Right hindlimb (tissue), 1 donor: Measurements from ENCODE around the gene SEC62.
A peak's percentile ranks its signal among the peaks of the same experiment; 100 is the strongest.
"Not testable (repeated sequence)": the region's sequence is repeated elsewhere in the genome, so short reads cannot be mapped to it uniquely, and the experiment has no call there.

ENCODE experiments used
- DNase-seq: peaks from one replicate; pipeline ENCODE4 v3.0.0-alpha.2; 2018

Gene SEC62

GRCh38 chr3:170016057-170016456, 49.5 kb downstream of the SEC62 start:
- DNase-seq = no peak

GRCh38 chr3:170019306-170019705, 52.7 kb downstream of the SEC62 start:
- not testable (repeated sequence) for DNase-seq

- no peak for DNase-seq
These were observed 54.5 kb downstream of the SEC62 start for GRCh38 chr3:170021083-170021482.

GRCh38 chr3:170022336-170022735, 55.7 kb downstream of the SEC62 start:
- DNase-seq = no peak

GRCh38 chr3:170023165-170023564, 56.6 kb downstream of the SEC62 start:
- DNase-seq = no peak

GRCh38 chr3:170024581-170024980, 58.0 kb downstream of the SEC62 start:
- DNase-seq = no peak

GRCh38 chr3:170027233-170028102, 60.9 kb downstream of the SEC62 start:
- DNase-seq = no peak

GRCh38 chr3:170033489-170033888, 66.9 kb downstream of the SEC62 start:
- no peak for DNase-seq

GRCh38 chr3:170037463-170038433, 71.1 kb downstream of the SEC62 start, which contains the start of gene GPR160:
Gene GPR160 (plus strand): TSS chr3:170037995. CDS start chr3:170083973, 45,978 bp downstream.
- DNase-seq = peak; percentile 51

- DNase-seq = no peak
These were observed 72.0 kb downstream of the SEC62 start for GRCh38 chr3:170038434-170039110.

- DNase-seq = no peak
These were observed 73.8 kb downstream of the SEC62 start for GRCh38 chr3:170040418-170040817.

GRCh38 chr3:170043506-170043905, 76.9 kb downstream of the SEC62 start:
- no peak for DNase-seq

GRCh38 chr3:170044271-170044670, 77.7 kb downstream of the SEC62 start:
- no peak for DNase-seq

- no peak for DNase-seq
These were observed 78.2 kb downstream of the SEC62 start for GRCh38 chr3:170044795-170045244.

GRCh38 chr3:170046269-170047132, 79.9 kb downstream of the SEC62 start:
- no peak for DNase-seq

- DNase-seq = no peak
These were observed 80.5 kb downstream of the SEC62 start for GRCh38 chr3:170047133-170047404.
